CD4-positive, alpha-beta memory T cell (primary cell): ENCODE measurements around the gene VASH1. TPM values are rescaled to one million over a fixed set of nuclear protein-coding genes. Genes with fewer than 3 reads are reported as not detected.

Experiments
- CTCF ChIA-PET: fragments of 350-600 bp; sonication (Branson Sonifier 250); formaldehyde crosslinking; loops from one replicate; lab custom pipeline; 2021; ENCODE audit warnings: inconsistent platforms; ENCODE audit not compliant: partially characterized antibody; lab: Charles Lee
- POLR2A ChIA-PET: fragments of 350-600 bp; sonication (Branson Sonifier 250); formaldehyde crosslinking; loops from one replicate; lab custom pipeline; 2021; ENCODE audit not compliant: partially characterized antibody; lab: Charles Lee
- DNase-seq, 5 donors: peaks; one replicate each; pipeline versions ENCODE4 v3.0.0 to v3.0.0-alpha.2; 2020 to 2022; ENCODE audit warnings: mixed read lengths in 1 of 5
- H3K27ac ChIP-seq: one replicate; pipeline ENCODE4 v1.7.0; 2013; ENCODE audit warnings: low read depth, low read length
- H3K27me3 ChIP-seq: 2 replicates; pipeline ENCODE4 v1.7.0; 2013; ENCODE audit warnings: mild to moderate bottlenecking, low read length, moderate library complexity; ENCODE audit not compliant: insufficient read depth
- H3K36me3 ChIP-seq: 2 replicates; pipeline ENCODE4 v1.7.0; 2013; ENCODE audit warnings: mild to moderate bottlenecking, low read length, moderate library complexity; ENCODE audit not compliant: insufficient read depth
- H3K4me1 ChIP-seq: 2 replicates; pipeline ENCODE4 v1.7.0; 2013; ENCODE audit warnings: mild to moderate bottlenecking, low read length, moderate library complexity; ENCODE audit not compliant: insufficient read depth
- H3K4me3 ChIP-seq, 2 donors: one replicate each; pipeline ENCODE4 v1.7.0; 2013; ENCODE audit warnings: low read length in 2 of 2, mild to moderate bottlenecking in 1 of 2
- H3K9me3 ChIP-seq, 2 donors: one replicate each; pipeline ENCODE4 v1.7.0; 2013; ENCODE audit warnings: low read length in 2 of 2, control low read depth in 1 of 2; ENCODE audit not compliant: control insufficient read depth in 1 of 2
- H3K27ac Mint-ChIP-seq, 7 donors: one replicate each; pipeline ENCODE4 v1.8.0; 2020 to 2021; ENCODE audit warnings: mixed read lengths in 7 of 7, mild to moderate bottlenecking in 6 of 7, inconsistent platforms in 3 of 7, moderate library complexity in 3 of 7
- H3K27me3 Mint-ChIP-seq, 2 donors: one replicate each; pipeline ENCODE4 v1.8.0; 2020 to 2021; ENCODE audit warnings: mixed read lengths in 2 of 2
- H3K36me3 Mint-ChIP-seq, 2 donors: one replicate each; pipeline ENCODE4 v1.8.0; 2020 to 2021; ENCODE audit warnings: mixed read lengths in 2 of 2, inconsistent platforms in 1 of 2, mild to moderate bottlenecking in 1 of 2
- H3K4me1 Mint-ChIP-seq, 4 donors: one replicate each; pipeline ENCODE4 v1.8.0; 2020 to 2021; ENCODE audit warnings: mixed read lengths in 4 of 4, mild to moderate bottlenecking in 1 of 4
- H3K4me3 Mint-ChIP-seq, 8 donors: one replicate each; pipeline ENCODE4 v1.8.0; 2020 to 2021; ENCODE audit warnings: mixed read lengths in 8 of 8, mild to moderate bottlenecking in 7 of 8, moderate library complexity in 6 of 8, inconsistent platforms in 3 of 8
- H3K9me3 Mint-ChIP-seq, 8 donors: one replicate each; pipeline ENCODE4 v1.8.0; 2020 to 2021; ENCODE audit warnings: mixed read lengths in 8 of 8, mild to moderate bottlenecking in 5 of 8, inconsistent platforms in 3 of 8, moderate library complexity in 1 of 8
- intact Hi-C: fragments of 100-400 bp; cut with micrococcal nuclease; formaldehyde crosslinking; loops from one replicate; pipeline ENCODE4 v1.15.1; 2023
- polyA plus RNA-seq, 2 donors: library from polyadenylated mRNA; unstranded; fragments of 300-500 nt; fragmentation: Illumina TruSeq; gene quantifications; one replicate each; pipeline ENCODE4 v1.2.3, GENCODE V29; 2021
- total RNA-seq, 2 experiments: library from RNA; stranded (reverse); gene quantifications; one replicate each; pipeline ENCODE4 v1.2.3, GENCODE V29; 2021

The VASH1 gene
- total and polyA plus RNA-seq, 4 experiments from 2014 or later, result 0.59 to 12.6 (median 5.6) TPM

- peak overlapping the region; percentile 0 to 95 (median 44) for H3K27ac Mint-ChIP-seq
- Histone ChIP-seq H3K4me3 (no peak overlapping the region), H3K27me3 (no peaks in the 10 kb centered on the region), H3K27ac (no peak overlapping the region), H3K36me3 (peaks cover 23% of the 10 kb centered on the region), H3K4me1 (peaks cover 25% of the 10 kb centered on the region), H3K9me3 (no peaks in the 10 kb centered on the region)
- no peaks in the 10 kb centered on the region for H3K9me3 Mint-ChIP-seq
- peaks cover 13 to 24% (median 14%) of the 10 kb centered on the region in 4 donors for H3K4me1 Mint-ChIP-seq
- no peaks in the 10 kb centered on the region for H3K27me3 Mint-ChIP-seq
- ChIA-PET CTCF (interaction anchor here (0.8 to 10.5 kb wide), 20 partner anchors 12 to 284 kb away, joined by 3 to 209 read pairs (median 5); partner anchors contain the start of genes ANGEL1 and VASH1), POLR2A (interaction anchor here (1.0 to 3.1 kb wide), 4 partner anchors 17 to 75 kb away, joined by 3 to 14 read pairs (median 4); partner anchors contain the start of genes ANGEL1 and VASH1)
- H3K36me3 Mint-ChIP-seq, result peaks cover 24 to 52% of the 10 kb centered on the region in 2 donors
- DNase-seq, result peak; percentile 20 to 68 (median 58)
- H3K4me3 Mint-ChIP-seq, result no peak overlapping the region
- intact Hi-C loops, result loop anchor here (1.0 to 2.0 kb wide), 2 partner anchors 26 to 75 kb away; no protein-coding TSS in a partner anchor
Observed at GRCh38 chr14:76784881-76785280, 23.6 kb downstream of the VASH1 start.

- no peaks in the 10 kb centered on the region for H3K27me3 ChIP-seq
- Mint-ChIP-seq H3K27me3 (no peaks in the 10 kb centered on the region), H3K4me3 (no peak overlapping the region), H3K4me1 (peaks cover 13 to 16% (median 14%) of the 10 kb centered on the region in 4 donors), H3K27ac (peak overlapping the region in 1 of 7 donors; percentile 81), H3K9me3 (no peaks in the 10 kb centered on the region), H3K36me3 (peaks cover 28 to 67% of the 10 kb centered on the region in 2 donors)
- no peak overlapping the region for H3K27ac ChIP-seq
- H3K36me3 ChIP-seq, result peaks cover 36% of the 10 kb centered on the region
- H3K9me3 ChIP-seq, result no peaks in the 10 kb centered on the region
- H3K4me1 ChIP-seq, result peaks cover 20% of the 10 kb centered on the region
- H3K4me3 ChIP-seq, result no peak overlapping the region
- ChIA-PET CTCF (interaction anchor here (1.4 to 10.5 kb wide), 2 partner anchors 10 to 78 kb away, joined by 4 to 209 read pairs; no protein-coding TSS in a partner anchor), POLR2A (no interaction called here)
- intact Hi-C loops, result no loop called here
- DNase-seq, result no peak
Observed at GRCh38 chr14:76786601-76787000, 25.3 kb downstream of the VASH1 start.

- intact Hi-C loops, result no loop called here
- no peaks in the 10 kb centered on the region for H3K27me3 ChIP-seq
- Mint-ChIP-seq H3K4me3 (no peak overlapping the region), H3K36me3 (peaks cover 54 to 67% of the 10 kb centered on the region in 2 donors), H3K27ac (no peak overlapping the region), H3K4me1 (peaks cover 0 to 5% (median 0%) of the 10 kb centered on the region in 4 donors), H3K27me3 (no peaks in the 10 kb centered on the region), H3K9me3 (peaks cover 0 to 2% (median 0%) of the 10 kb centered on the region in 8 donors)
- ChIA-PET POLR2A (no interaction called here), CTCF (no interaction called here)
- no peak overlapping the region for H3K4me3 ChIP-seq
- no peak for DNase-seq
- peaks cover 31% of the 10 kb centered on the region for H3K36me3 ChIP-seq
- no peaks in the 10 kb centered on the region for H3K9me3 ChIP-seq
- no peaks in the 10 kb centered on the region for H3K4me1 ChIP-seq
- no peak overlapping the region for H3K27ac ChIP-seq
Observed at GRCh38 chr14:76792422-76792821, 31.2 kb downstream of the VASH1 start.

- ChIA-PET CTCF (no interaction called here), POLR2A (no interaction called here)
- no peak overlapping the region for H3K27ac ChIP-seq
- Mint-ChIP-seq H3K36me3 (peaks cover 56 to 66% of the 10 kb centered on the region in 2 donors), H3K27me3 (no peaks in the 10 kb centered on the region), H3K4me3 (no peak overlapping the region), H3K4me1 (peaks cover 0 to 5% (median 0%) of the 10 kb centered on the region in 4 donors), H3K9me3 (peaks cover 0 to 2% (median 0%) of the 10 kb centered on the region in 8 donors), H3K27ac (no peak overlapping the region)
- no peaks in the 10 kb centered on the region for H3K4me1 ChIP-seq
- no peak overlapping the region for H3K4me3 ChIP-seq
- intact Hi-C loops, result no loop called here
- H3K36me3 ChIP-seq, result peaks cover 25% of the 10 kb centered on the region
- H3K9me3 ChIP-seq, result no peaks in the 10 kb centered on the region
- no peak for DNase-seq
- no peaks in the 10 kb centered on the region for H3K27me3 ChIP-seq
Observed at GRCh38 chr14:76793324-76793723, 32.1 kb downstream of the VASH1 start.

GRCh38 chr14:76793956-76794355 is 32.7 kb downstream of the VASH1 start:
- no peak overlapping the region for H3K27ac ChIP-seq
- no peaks in the 10 kb centered on the region for H3K9me3 ChIP-seq
- H3K4me3 ChIP-seq, result no peak overlapping the region
- H3K4me1 ChIP-seq, result no peaks in the 10 kb centered on the region
- DNase-seq, result no peak
- peaks cover 19% of the 10 kb centered on the region for H3K36me3 ChIP-seq
- H3K36me3 Mint-ChIP-seq, result peaks cover 54 to 63% of the 10 kb centered on the region in 2 donors
- H3K4me1 Mint-ChIP-seq, result peaks cover 0 to 6% (median 0%) of the 10 kb centered on the region in 4 donors
- CTCF ChIA-PET, result no interaction called here
- POLR2A ChIA-PET, result no interaction called here
- no peak overlapping the region for H3K27ac Mint-ChIP-seq
- H3K9me3 Mint-ChIP-seq, result peaks cover 0 to 2% (median 0%) of the 10 kb centered on the region in 8 donors
- intact Hi-C loops, result no loop called here
- H3K27me3 Mint-ChIP-seq, result no peaks in the 10 kb centered on the region
- no peak overlapping the region for H3K4me3 Mint-ChIP-seq
- no peaks in the 10 kb centered on the region for H3K27me3 ChIP-seq

- H3K36me3 Mint-ChIP-seq, result peaks cover 56 to 67% of the 10 kb centered on the region in 2 donors
- H3K36me3 ChIP-seq, result peaks cover 55% of the 10 kb centered on the region
Observed at GRCh38 chr14:76806446-76806845, 45.2 kb downstream of the VASH1 start.

GRCh38 chr14:76808011-76808410 is 46.7 kb downstream of the VASH1 start:
- CTCF ChIA-PET, result interaction anchor here (0.6 to 6.7 kb wide), 3 partner anchors 23 to 303 kb away, joined by 3 to 74 read pairs (median 4); no protein-coding TSS in a partner anchor
- H3K36me3 ChIP-seq, result peaks cover 46% of the 10 kb centered on the region
- no peak overlapping the region for H3K4me3 Mint-ChIP-seq

More at GRCh38 chr14:76806446-76806845, 45.2 kb downstream of the VASH1 start:
- ChIA-PET POLR2A (no interaction called here), CTCF (interaction anchor here (0.9 to 3.6 kb wide), 5 partner anchors 19 to 262 kb away, joined by 3 to 23 read pairs (median 5); no protein-coding TSS in a partner anchor)
- intact Hi-C loops, result no loop called here
- H3K27me3 ChIP-seq, result no peaks in the 10 kb centered on the region
- Mint-ChIP-seq H3K27ac (peak overlapping the region in 1 of 7 donors; percentile 4), H3K27me3 (no peaks in the 10 kb centered on the region), H3K9me3 (no peaks in the 10 kb centered on the region), H3K4me3 (no peak overlapping the region), H3K4me1 (peaks cover 12 to 20% (median 17%) of the 10 kb centered on the region in 4 donors)
- peaks cover 11% of the 10 kb centered on the region for H3K4me1 ChIP-seq
- no peak overlapping the region for H3K4me3 ChIP-seq
- no peaks in the 10 kb centered on the region for H3K9me3 ChIP-seq
- no peak overlapping the region for H3K27ac ChIP-seq
- DNase-seq, result no peak

More at GRCh38 chr14:76808011-76808410, 46.7 kb downstream of the VASH1 start:
- intact Hi-C loops, result no loop called here
- Mint-ChIP-seq H3K36me3 (peaks cover 45 to 61% of the 10 kb centered on the region in 2 donors), H3K4me1 (peaks cover 18 to 33% (median 27%) of the 10 kb centered on the region in 4 donors), H3K9me3 (no peaks in the 10 kb centered on the region), H3K27me3 (peaks cover 0 to 2% of the 10 kb centered on the region in 2 donors), H3K27ac (peak overlapping the region in 2 of 7 donors; percentile 38 to 57)
- POLR2A ChIA-PET, result no interaction called here
- Histone ChIP-seq H3K9me3 (no peaks in the 10 kb centered on the region), H3K4me1 (peaks cover 20% of the 10 kb centered on the region), H3K27me3 (no peaks in the 10 kb centered on the region), H3K4me3 (no peak overlapping the region), H3K27ac (no peak overlapping the region)
- no peak for DNase-seq
